ENCODE measurements around the gene SYDE1. TPM values are rescaled to one million over a fixed set of nuclear protein-coding genes. Genes with fewer than 3 reads are reported as not detected.

Gene SYDE1
- total and polyA plus RNA-seq, 2 experiments from 2014 or later = 16.2 to 113 TPM

- DNase-seq = no peak
- H3K79me2 ChIP-seq (ENCODE audit: insufficient read depth) = 0 out of 2 replicates have a peak, but pooled peaks cover 3% of the 10 kb centered on the region
- no peaks in the 10 kb centered on the region for H4K20me1 ChIP-seq (ENCODE audit: insufficient read depth)
- no peak overlapping the region for H3K4me2 ChIP-seq (ENCODE audit: unreplicated experiment)
- no peaks in the 10 kb centered on the region for H3K9me3 ChIP-seq (ENCODE audit: low read depth)
- H3K9me2 ChIP-seq (ENCODE audit: insufficient read depth) = no peaks in the 10 kb centered on the region
- H3K4me1 ChIP-seq (ENCODE audit: insufficient read depth) = 0 out of 2 replicates have a peak, but pooled peaks cover 5% of the 10 kb centered on the region
- H3K36me3 ChIP-seq (ENCODE audit: low read depth) = no peaks in the 10 kb centered on the region
- no peak overlapping the region for H3K9ac ChIP-seq
- TF ChIP-seq EZH2 (IDR thresholded peaks at IDR 0.05; ENCODE audit: insufficient read depth, poor library complexity, severe bottlenecking) = no peak
- no peak for TF ChIP-seq EZH2phosphoT487 (IDR thresholded peaks at IDR 0.05; ENCODE audit: insufficient read depth, low read depth)
- H2AFZ ChIP-seq = peak overlapping the region; percentile 53; the same call in 1 of the 2 replicates
- H3K4me3 ChIP-seq = no peak overlapping the region
- in situ Hi-C loops (cut with MboI) = no loop called here
- H3K27ac ChIP-seq = no peak overlapping the region
- 23% methylated on average over 16 of the region's 16 CpGs for WGBS, 2 experiments (ENCODE audit: low coverage in 1 of 2, low lambda C conversion rate in 2 of 2, missing lambda C conversion rate in 2 of 2)
- peaks cover 7% of the 10 kb centered on the region; the same call in 1 of the 2 replicates for H3F3A ChIP-seq (ENCODE audit: insufficient read depth)
- H3K27me3 ChIP-seq (replicated peaks; ENCODE audit: insufficient read depth) = no peaks in the 10 kb centered on the region
Measured at GRCh38 chr19:15129856-15130585, 22.8 kb downstream of the SYDE1 start.

GRCh38 chr19:15136234-15136954 lies 29.2 kb downstream of the SYDE1 start:
- peaks cover 16% of the 10 kb centered on the region; the same call in 1 of the 2 replicates for H3F3A ChIP-seq (ENCODE audit: insufficient read depth)
- TF ChIP-seq EZH2 (IDR thresholded peaks at IDR 0.05; ENCODE audit: insufficient read depth, poor library complexity, severe bottlenecking) (no peak), EZH2phosphoT487 (IDR thresholded peaks at IDR 0.05; ENCODE audit: insufficient read depth, low read depth) (no peak)
- no peak overlapping the region for H3K9ac ChIP-seq
- H3K4me1 ChIP-seq (ENCODE audit: insufficient read depth) = no peaks in the 10 kb centered on the region
- in situ Hi-C loops (cut with MboI) = no loop called here
- no peak overlapping the region for H2AFZ ChIP-seq
- peak; percentile 28 for DNase-seq
- no peak overlapping the region for H3K27ac ChIP-seq
- H3K36me3 ChIP-seq (ENCODE audit: low read depth) = no peaks in the 10 kb centered on the region
- H3K9me2 ChIP-seq (ENCODE audit: insufficient read depth) = no peaks in the 10 kb centered on the region
- no peaks in the 10 kb centered on the region for H3K9me3 ChIP-seq (ENCODE audit: low read depth)
- WGBS, 2 experiments (ENCODE audit: low coverage in 1 of 2, low lambda C conversion rate in 2 of 2, missing lambda C conversion rate in 2 of 2) = 17 to 22% methylated on average over 2 of the region's 2 CpGs
- no peaks in the 10 kb centered on the region for H3K79me2 ChIP-seq (ENCODE audit: insufficient read depth)
- H3K27me3 ChIP-seq (replicated peaks; ENCODE audit: insufficient read depth) = no peaks in the 10 kb centered on the region
- H3K4me2 ChIP-seq (ENCODE audit: unreplicated experiment) = no peak overlapping the region
- no peak overlapping the region for H3K4me3 ChIP-seq
- H4K20me1 ChIP-seq (ENCODE audit: insufficient read depth) = no peaks in the 10 kb centered on the region

GRCh38 chr19:15137777-15138176 lies 30.6 kb downstream of the SYDE1 start:
- Histone ChIP-seq H3K9me3 (ENCODE audit: low read depth) (no peaks in the 10 kb centered on the region), H3K4me1 (ENCODE audit: insufficient read depth) (no peaks in the 10 kb centered on the region), H3K9ac (no peak overlapping the region), H3K9me2 (ENCODE audit: insufficient read depth) (no peaks in the 10 kb centered on the region), H3K4me2 (ENCODE audit: unreplicated experiment) (no peak overlapping the region), H3K27ac (peak overlapping the region; percentile 52), H3K36me3 (ENCODE audit: low read depth) (no peaks in the 10 kb centered on the region), H3K4me3 (no peak overlapping the region), H3K79me2 (ENCODE audit: insufficient read depth) (no peaks in the 10 kb centered on the region), H4K20me1 (ENCODE audit: insufficient read depth) (no peaks in the 10 kb centered on the region), H3F3A (ENCODE audit: insufficient read depth) (peaks cover 16% of the 10 kb centered on the region; the same call in 1 of the 2 replicates), H2AFZ (peak overlapping the region; percentile 66), H3K27me3 (replicated peaks; ENCODE audit: insufficient read depth) (no peaks in the 10 kb centered on the region)
- TF ChIP-seq EZH2 (IDR thresholded peaks at IDR 0.05; ENCODE audit: insufficient read depth, poor library complexity, severe bottlenecking) (no peak), EZH2phosphoT487 (IDR thresholded peaks at IDR 0.05; ENCODE audit: insufficient read depth, low read depth) (no peak)
- DNase-seq = peak; percentile 71
- in situ Hi-C loops (cut with MboI) = no loop called here

- DNase-seq = peak; percentile 40
- TF ChIP-seq EZH2phosphoT487 (IDR thresholded peaks at IDR 0.05; ENCODE audit: insufficient read depth, low read depth) = no peak
- no peak for TF ChIP-seq EZH2 (IDR thresholded peaks at IDR 0.05; ENCODE audit: insufficient read depth, poor library complexity, severe bottlenecking)
- H3K27ac ChIP-seq = peak overlapping the region; percentile 52
- no peaks in the 10 kb centered on the region for H4K20me1 ChIP-seq (ENCODE audit: insufficient read depth)
- in situ Hi-C loops (cut with MboI) = no loop called here
- no peak overlapping the region for H3K9ac ChIP-seq
- WGBS, 2 experiments (ENCODE audit: low coverage in 1 of 2, low lambda C conversion rate in 2 of 2, missing lambda C conversion rate in 2 of 2) = 0% methylated on average over 1 of the region's 1 CpG
- H3K79me2 ChIP-seq (ENCODE audit: insufficient read depth) = no peaks in the 10 kb centered on the region
- H3K4me2 ChIP-seq (ENCODE audit: unreplicated experiment) = no peak overlapping the region
- H2AFZ ChIP-seq = peak overlapping the region; percentile 66
- no peak overlapping the region for H3K4me3 ChIP-seq
- no peaks in the 10 kb centered on the region for H3K36me3 ChIP-seq (ENCODE audit: low read depth)
- H3K27me3 ChIP-seq (replicated peaks; ENCODE audit: insufficient read depth) = no peaks in the 10 kb centered on the region
- peaks cover 16% of the 10 kb centered on the region; the same call in 1 of the 2 replicates for H3F3A ChIP-seq (ENCODE audit: insufficient read depth)
- no peaks in the 10 kb centered on the region for H3K9me2 ChIP-seq (ENCODE audit: insufficient read depth)
- no peaks in the 10 kb centered on the region for H3K9me3 ChIP-seq (ENCODE audit: low read depth)
- H3K4me1 ChIP-seq (ENCODE audit: insufficient read depth) = no peaks in the 10 kb centered on the region
Measured at GRCh38 chr19:15138427-15138826, 31.2 kb downstream of the SYDE1 start.

Measured in GM23248 (cell line).